PC-3 (cell line): ENCODE results near the gene ZNF785. TPM values are rescaled to one million over a fixed set of nuclear protein-coding genes. Genes with fewer than 3 reads are reported as not detected.

Experiments used
- ATAC-seq: fragments of 200-7000 bp; cut with Tn5 transposase; 2 replicates; pipeline ENCODE4 v1.9.1; 2020; ENCODE audit warnings: mild to moderate bottlenecking, moderate library complexity
- BruUV-seq: library from RNA; stranded (reverse); fragments of 400-500 nt; replicated peaks from 2 replicates; lab custom pipeline; 2021; lab: Mats Ljungman, UMichigan
- CTCF ChIA-PET: fragments of 300-600 bp; sonication (Branson Sonifier 250); formaldehyde crosslinking; loops from one replicate; lab custom pipeline; 2022; ENCODE audit warnings: antibody characterized with exemption; lab: Charles Lee
- POLR2A ChIA-PET: fragments of 300-600 bp; sonication (Branson Sonifier 250); formaldehyde crosslinking; loops from one replicate; lab custom pipeline; 2022; ENCODE audit warnings: antibody characterized with exemption; ENCODE audit not compliant: unreplicated experiment; lab: Charles Lee
- DNase-seq: peaks from one replicate; pipeline ENCODE4 v3.0.0-alpha.2; 2015
- H2AFZ ChIP-seq: fragments of 300-600 bp; sonication (generic); 2 replicates; pipeline ENCODE4 v1.6.0; 2016; ENCODE audit warnings: antibody characterized with exemption, low read length
- H3F3A ChIP-seq: fragments of 300-600 bp; sonication (generic); one replicate; pipeline ENCODE4 v1.6.0; 2017; ENCODE audit warnings: antibody characterized with exemption, low read length, control low read depth, mild to moderate bottlenecking; ENCODE audit not compliant: unreplicated experiment
- H3K27ac ChIP-seq: fragments of 300-600 bp; sonication (generic); 2 replicates; pipeline ENCODE4 v1.5.1; 2016; ENCODE audit warnings: mild to moderate bottlenecking, low read length
- H3K27me3 ChIP-seq: fragments of 300-600 bp; sonication (generic); 2 replicates; pipeline ENCODE4 v1.6.1; 2016; ENCODE audit warnings: low read length, mixed read lengths
- H3K36me3 ChIP-seq: fragments of 300-600 bp; sonication (generic); 2 replicates; pipeline ENCODE4 v1.6.1; 2016; ENCODE audit warnings: low read depth, mixed run types, low read length, mixed read lengths
- H3K4me1 ChIP-seq: fragments of 300-600 bp; sonication (generic); 2 replicates; pipeline ENCODE4 v1.5.1; 2016; ENCODE audit warnings: low read length; ENCODE audit not compliant: insufficient read depth
- H3K4me2 ChIP-seq: fragments of 300-600 bp; sonication (generic); 2 replicates; pipeline ENCODE4 v1.6.0; 2016; ENCODE audit warnings: low read length
- H3K4me3 ChIP-seq: fragments of 300-600 bp; sonication (generic); 2 replicates; pipeline ENCODE4 v1.5.1; 2016; ENCODE audit warnings: mild to moderate bottlenecking, low read length, mixed read lengths
- H3K79me2 ChIP-seq: fragments of 300-600 bp; sonication (generic); 2 replicates; pipeline ENCODE4 v1.6.1; 2017; ENCODE audit warnings: low read length, mixed read lengths
- H3K9ac ChIP-seq: fragments of 300-600 bp; sonication (generic); 2 replicates; pipeline ENCODE4 v1.6.0; 2016; ENCODE audit warnings: mild to moderate bottlenecking, low read length
- H3K9me2 ChIP-seq: fragments of 300-600 bp; sonication (generic); replicated peaks from 2 replicates; pipeline ENCODE4 v1.6.1; 2016; ENCODE audit warnings: mixed run types, low read length, mixed read lengths
- H3K9me3 ChIP-seq: fragments of 300-600 bp; sonication (generic); 2 replicates; pipeline ENCODE4 v1.6.1; 2016; ENCODE audit warnings: low read length, mixed read lengths
- H4K20me1 ChIP-seq: fragments of 300-600 bp; sonication (generic); 2 replicates; pipeline ENCODE4 v1.6.1; 2016; ENCODE audit warnings: low read length, mixed read lengths
- EZH2 ChIP-seq: fragments of 300-600 bp; sonication (generic); IDR thresholded peaks from one replicate; pipeline ENCODE4 v1.6.1; 2017; ENCODE audit warnings: antibody characterized with exemption, mild to moderate bottlenecking, low read length; ENCODE audit not compliant: unreplicated experiment
- EZH2phosphoT487 ChIP-seq: fragments of 300-600 bp; sonication (generic); IDR thresholded peaks from 2 replicates; pipeline ENCODE4 v1.6.1; 2018; ENCODE audit warnings: mild to moderate bottlenecking, antibody characterized with exemption, low read length, borderline replicate concordance
- intact Hi-C: fragments of 100-400 bp; cut with micrococcal nuclease; formaldehyde crosslinking; loops from 2 replicates; pipeline ENCODE4 v1.9.0; 2023
- total RNA-seq: library from RNA; depleted of rRNA; stranded (reverse); fragments of >200 nt; gene quantifications from 2 replicates; pipeline ENCODE4 v1.2.3, GENCODE V29; 2014
- TF ChIP-seq, protein P1 (sequence below): fragments of 300-600 bp; sonication (generic); conservative IDR thresholded peaks from 2 replicates; pipeline ENCODE4 v1.5.1; 2017; ENCODE audit warnings: antibody characterized with exemption, low read depth, mild to moderate bottlenecking, low read length

Gene ZNF785
- total RNA-seq, 1 experiment from 2014 or later = 4.9 TPM

DNA sequence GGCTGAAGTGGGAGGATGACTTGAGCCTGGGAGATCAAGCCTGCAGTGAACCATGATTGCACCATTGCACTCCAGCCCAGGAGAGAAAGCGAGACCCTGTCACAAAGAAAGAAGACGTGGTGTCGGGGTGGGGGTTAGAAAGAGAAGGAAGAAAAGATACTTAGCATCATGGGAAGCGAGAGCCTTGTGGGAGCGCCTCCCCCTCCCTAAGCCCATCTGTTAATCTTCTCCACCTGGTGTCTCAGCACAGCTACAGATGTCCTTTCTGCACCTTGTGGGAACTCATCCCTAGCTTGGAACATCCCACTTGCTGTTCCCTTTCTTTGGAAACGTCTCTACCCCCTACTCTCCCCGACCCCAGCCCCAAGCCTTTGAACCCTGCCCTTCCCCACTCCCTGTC lies 20.0 kb downstream of the ZNF785 start:
- H3K9ac ChIP-seq = no peak overlapping the region
- no peaks in the 10 kb centered on the region for H3K79me2 ChIP-seq
- ATAC-seq (no peak), DNase-seq (no peak)
- H3K4me1 ChIP-seq = peaks cover 29% of the 10 kb centered on the region
- intact Hi-C loops = no loop called here
- CTCF ChIA-PET = no interaction called here
- no peaks in the 10 kb centered on the region for H3K36me3 ChIP-seq
- no peak overlapping the region for H2AFZ ChIP-seq
- no peak overlapping the region for H3K4me3 ChIP-seq
- H3K4me2 ChIP-seq = no peak overlapping the region
- H3F3A ChIP-seq = no peaks in the 10 kb centered on the region
- H3K9me2 ChIP-seq = no peaks in the 10 kb centered on the region
- BruUV-seq = no TSS peak
- no peaks in the 10 kb centered on the region for H4K20me1 ChIP-seq
- POLR2A ChIA-PET = interaction anchor here (0.5 kb wide), 1 partner anchor 8 kb away, joined by 3 read pairs; no protein-coding TSS in a partner anchor
- no peaks in the 10 kb centered on the region for H3K27me3 ChIP-seq
- no peak overlapping the region for H3K27ac ChIP-seq
- no peaks in the 10 kb centered on the region for H3K9me3 ChIP-seq
- TF ChIP-seq EZH2 (no peak), EZH2phosphoT487 (no peak)
- TF ChIP-seq, protein P1, sequence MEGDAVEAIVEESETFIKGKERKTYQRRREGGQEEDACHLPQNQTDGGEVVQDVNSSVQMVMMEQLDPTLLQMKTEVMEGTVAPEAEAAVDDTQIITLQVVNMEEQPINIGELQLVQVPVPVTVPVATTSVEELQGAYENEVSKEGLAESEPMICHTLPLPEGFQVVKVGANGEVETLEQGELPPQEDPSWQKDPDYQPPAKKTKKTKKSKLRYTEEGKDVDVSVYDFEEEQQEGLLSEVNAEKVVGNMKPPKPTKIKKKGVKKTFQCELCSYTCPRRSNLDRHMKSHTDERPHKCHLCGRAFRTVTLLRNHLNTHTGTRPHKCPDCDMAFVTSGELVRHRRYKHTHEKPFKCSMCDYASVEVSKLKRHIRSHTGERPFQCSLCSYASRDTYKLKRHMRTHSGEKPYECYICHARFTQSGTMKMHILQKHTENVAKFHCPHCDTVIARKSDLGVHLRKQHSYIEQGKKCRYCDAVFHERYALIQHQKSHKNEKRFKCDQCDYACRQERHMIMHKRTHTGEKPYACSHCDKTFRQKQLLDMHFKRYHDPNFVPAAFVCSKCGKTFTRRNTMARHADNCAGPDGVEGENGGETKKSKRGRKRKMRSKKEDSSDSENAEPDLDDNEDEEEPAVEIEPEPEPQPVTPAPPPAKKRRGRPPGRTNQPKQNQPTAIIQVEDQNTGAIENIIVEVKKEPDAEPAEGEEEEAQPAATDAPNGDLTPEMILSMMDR = no peak

DNA sequence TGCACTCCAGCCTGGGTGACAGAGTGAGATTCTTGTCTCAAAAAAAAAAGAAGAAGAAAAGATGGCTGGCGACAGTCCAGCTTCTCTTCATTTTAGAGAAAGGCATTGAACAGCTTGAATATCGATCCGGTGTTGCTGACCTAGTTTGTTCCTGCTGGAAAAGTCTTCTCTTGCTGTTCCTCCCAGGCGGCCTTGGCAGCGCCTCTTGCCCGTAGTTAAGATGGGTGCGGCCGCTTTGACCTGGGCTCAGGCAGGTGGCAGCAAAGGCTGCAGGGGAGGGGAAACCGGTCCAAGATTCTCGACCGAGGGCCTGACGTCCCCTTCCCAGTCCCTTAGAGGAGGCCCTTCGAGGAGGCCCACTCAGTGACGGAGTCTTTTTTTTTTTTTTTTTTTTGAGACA lies 23.5 kb downstream of the ZNF785 start:
- Histone ChIP-seq H3K79me2 (peaks cover 11% of the 10 kb centered on the region), H3F3A (no peaks in the 10 kb centered on the region), H3K27me3 (no peaks in the 10 kb centered on the region), H3K4me3 (no peak overlapping the region), H3K4me2 (no peak overlapping the region), H3K9me2 (no peaks in the 10 kb centered on the region), H3K4me1 (peaks cover 4% of the 10 kb centered on the region), H3K27ac (no peak overlapping the region), H3K9ac (no peak overlapping the region), H3K36me3 (no peaks in the 10 kb centered on the region), H2AFZ (no peak overlapping the region), H3K9me3 (no peaks in the 10 kb centered on the region), H4K20me1 (no peaks in the 10 kb centered on the region)
- TF ChIP-seq EZH2 (no peak), EZH2phosphoT487 (no peak)
- TF ChIP-seq, protein P1 = no peak
- CTCF ChIA-PET = no interaction called here
- intact Hi-C loops = no loop called here
- DNase-seq = no peak
- POLR2A ChIA-PET = no interaction called here
- no TSS peak for BruUV-seq
- ATAC-seq = no peak

DNA sequence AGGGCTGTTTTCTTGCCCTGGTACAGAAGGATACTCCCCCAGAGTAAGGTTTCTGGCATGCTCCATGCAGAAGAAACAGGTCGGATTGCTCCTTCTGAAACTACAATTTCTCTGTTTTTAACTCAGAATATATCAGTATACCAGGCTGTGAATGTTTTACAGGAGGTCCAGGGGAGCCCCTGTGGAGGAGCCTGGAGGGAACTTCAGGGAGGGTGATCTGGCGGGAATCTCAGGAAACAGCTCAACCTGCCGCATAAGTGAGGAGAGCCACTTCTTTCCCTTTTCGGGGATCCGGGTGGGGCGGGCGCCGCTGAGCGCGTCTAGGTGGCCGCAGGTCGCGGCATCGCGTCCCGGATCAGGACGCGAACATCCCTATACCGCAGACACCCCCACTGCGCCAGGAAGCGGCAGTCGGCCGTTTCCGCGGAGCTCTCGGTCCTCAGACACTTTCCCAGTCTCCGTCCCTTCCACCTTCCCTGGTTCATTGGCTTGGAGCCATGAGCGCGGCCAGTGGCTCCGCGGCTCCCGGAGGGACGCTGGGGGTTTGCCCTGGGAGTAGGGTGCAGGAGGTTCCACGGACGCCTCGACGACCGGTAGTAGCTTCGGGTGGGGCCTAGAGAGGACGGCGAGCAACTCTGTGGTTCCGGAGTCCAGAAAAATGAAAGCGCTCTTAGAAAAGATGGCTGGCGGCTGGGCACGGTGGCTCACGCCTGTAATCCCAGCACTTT lies 24.2 kb downstream of the ZNF785 start:
- no peak overlapping the region for H3K4me2 ChIP-seq
- H3K9me2 ChIP-seq = no peaks in the 10 kb centered on the region
- H3K4me3 ChIP-seq = no peak overlapping the region
- no peak overlapping the region for H3K9ac ChIP-seq
- no peak overlapping the region for H3K27ac ChIP-seq
- no peaks in the 10 kb centered on the region for H3K36me3 ChIP-seq
- H3F3A ChIP-seq = no peaks in the 10 kb centered on the region
- ATAC-seq (no peak), DNase-seq (no peak)
- no peak overlapping the region for H2AFZ ChIP-seq
- TF ChIP-seq EZH2 = no peak
- TF ChIP-seq EZH2phosphoT487 = no peak
- TF ChIP-seq, protein P1 = no peak
- CTCF ChIA-PET = no interaction called here
- H3K4me1 ChIP-seq = peaks cover 2% of the 10 kb centered on the region; the same call in 1 of the 2 replicates
- peaks cover 17% of the 10 kb centered on the region for H3K79me2 ChIP-seq
- H4K20me1 ChIP-seq = no peaks in the 10 kb centered on the region
- intact Hi-C loops = no loop called here
- no peaks in the 10 kb centered on the region for H3K9me3 ChIP-seq
- POLR2A ChIA-PET = no interaction called here
- no peaks in the 10 kb centered on the region for H3K27me3 ChIP-seq
- no TSS peak for BruUV-seq
